HEK293 (cell line): Measurements from ENCODE around the gene DOCK1.

Experiments used
- BCL11A ChIP-seq: fragments of 450-650 bp; formaldehyde crosslinking; IDR thresholded peaks from 2 replicates; pipeline ENCODE4 v1.5.1; 2016; ENCODE audit warnings: low read depth, missing biosample characterization, missing genetic modification characterization
- CTCF ChIP-seq: fragments of 450-650 bp; formaldehyde crosslinking; IDR thresholded peaks from 2 replicates; pipeline ENCODE4 v1.5.1; 2016; ENCODE audit warnings: missing biosample characterization, missing genetic modification characterization
- EGR2 ChIP-seq: fragments of 450-650 bp; formaldehyde crosslinking; IDR thresholded peaks from 2 replicates; pipeline ENCODE4 v1.5.1; 2016; ENCODE audit warnings: low read depth, missing biosample characterization, missing genetic modification characterization
- KLF1 ChIP-seq: fragments of 450-650 bp; formaldehyde crosslinking; IDR thresholded peaks from 2 replicates; pipeline ENCODE4 v1.5.1; 2016; ENCODE audit warnings: missing biosample characterization, missing genetic modification characterization
- SETDB1 ChIP-seq: IDR thresholded peaks from one replicate; pipeline ENCODE4 v1.6.1; 2017; ENCODE audit warnings: mild to moderate bottlenecking, low read length, moderate library complexity, mixed read lengths; ENCODE audit not compliant: insufficient read length
- TCF7L2 ChIP-seq: IDR thresholded peaks from 2 replicates; pipeline ENCODE4 v1.6.1; 2011; ENCODE audit warnings: low read depth, mild to moderate bottlenecking, inconsistent platforms, low read length, moderate library complexity, borderline replicate concordance
- ZNF350 ChIP-seq: fragments of 450-650 bp; formaldehyde crosslinking; IDR thresholded peaks from 2 replicates; pipeline ENCODE4 v1.5.0; 2017; ENCODE audit warnings: missing biosample characterization, mild to moderate bottlenecking, missing genetic modification characterization
- ZNF37A ChIP-seq: fragments of 450-650 bp; IDR thresholded peaks from 2 replicates; pipeline ENCODE4 v1.5.1; 2018; ENCODE audit warnings: missing biosample characterization, missing genetic modification characterization
- ZNF548 ChIP-seq: fragments of 450-650 bp; formaldehyde crosslinking; IDR thresholded peaks from 2 replicates; pipeline ENCODE4 v1.5.1; 2016; ENCODE audit warnings: missing biosample characterization, missing genetic modification characterization
- ZSCAN30 ChIP-seq: fragments of 450-650 bp; IDR thresholded peaks from 2 replicates; pipeline ENCODE4 v1.5.1; 2018; ENCODE audit warnings: missing biosample characterization, mild to moderate bottlenecking, missing genetic modification characterization, moderate library complexity
- ZSCAN5A ChIP-seq: fragments of 450-650 bp; formaldehyde crosslinking; IDR thresholded peaks from 2 replicates; pipeline ENCODE4 v1.5.1; 2016; ENCODE audit warnings: missing biosample characterization, missing genetic modification characterization

- no peak for TF ChIP-seq CTCF (tag by site-specific recombination)
- no peak for TF ChIP-seq ZNF37A (tag by site-specific recombination)
- no peak for TF ChIP-seq ZSCAN5A (tag by site-specific recombination)
- TF ChIP-seq BCL11A (tag by site-specific recombination), result no peak
- no peak for TF ChIP-seq ZNF548 (tag by site-specific recombination)
- TF ChIP-seq TCF7L2, result no peak
- no peak for TF ChIP-seq ZSCAN30 (tag by site-specific recombination)
- TF ChIP-seq SETDB1, result no peak
- no peak for TF ChIP-seq EGR2 (tag by site-specific recombination)
- no peak for TF ChIP-seq KLF1 (tag by site-specific recombination)
- TF ChIP-seq ZNF350 (tag by site-specific recombination), result no peak
Measured at GRCh38 chr10:126932516-126932915, 27.3 kb downstream of the DOCK1 start.
